Motor neuron (in vitro differentiated cells): ENCODE data around the gene RP2. TPM values are rescaled to one million over a fixed set of nuclear protein-coding genes. Genes with fewer than 3 reads are reported as not detected.

ENCODE experiments used
- ATAC-seq, 8 experiments: fragments of 200-7000 bp; cut with Tn5 transposase; replicated peaks in 6 of 8; 2 replicates each; pipeline ENCODE4 v1.8.0; 2021; ENCODE audit warnings: mild to moderate bottlenecking in 8 of 8, moderate library complexity in 8 of 8
- H3K27ac ChIP-seq, 2 donors: fragments of 250-450 bp; sonication (Bioruptor Pico); 2 replicates each; pipeline ENCODE4 v1.9.0; 2021; ENCODE audit warnings: antibody characterized with exemption in 2 of 2, mild to moderate bottlenecking in 2 of 2, moderate library complexity in 1 of 2
- H3K4me1 ChIP-seq, 2 donors: fragments of 250-450 bp; sonication (Bioruptor Pico); replicated peaks in 1 of 2; 2 replicates each; pipeline ENCODE4 v1.6.1; 2021; ENCODE audit warnings: antibody characterized with exemption in 2 of 2, mild to moderate bottlenecking in 2 of 2, moderate library complexity in 1 of 2
- H3K4me3 ChIP-seq, 5 donors: fragments of 250-450 bp; sonication (Bioruptor Pico); 2 replicates each; pipeline ENCODE4 v1.9.0; 2021; ENCODE audit warnings: antibody characterized with exemption in 5 of 5, mild to moderate bottlenecking in 5 of 5, moderate library complexity in 4 of 5
- WGBS, 10 experiments: fragments of 450-650 bp; shearing (Covaris generic); methylation state at CpG; one replicate each; pipeline ENCODE4 v1.0.0; 2022; 5-methylcytosine and 5-hydroxymethylcytosine counted together
- in situ Hi-C, 9 experiments: fragments of 400-800 bp; cut with MboI; loops; one replicate each; pipeline ENCODE4 v1.15.0; 2021; ENCODE audit warnings: low sequenced_read_pairs in 9 of 9, low pct_unique_long_range_greater_than_20kb in 2 of 9; ENCODE audit not compliant: unreplicated experiment in 9 of 9
- total RNA-seq, 8 experiments: library from RNA; unstranded; fragments of 300-600 nt; gene quantifications; 2 replicates each; pipeline versions ENCODE4 v1.2.3 to v1.2.4, GENCODE V29; 2022

Gene RP2
- total RNA-seq = 10 to 100 TPM in 5 of 8 experiments, 1 to 10 TPM in 3; 3.9 to 15.2 (median 10.5) TPM

- Histone ChIP-seq H3K27ac (peak within 1 kb of the TSS; percentile 23 to 75), H3K4me1 (peaks cover 0 to 2% of the 10 kb centered on the region in 2 donors), H3K4me3 (peak within 1 kb of the TSS; percentile 63 to 91 (median 72))
- ATAC-seq = peak; percentile 90 to 99 (median 98)
- in situ Hi-C loops = no loop called here
- WGBS, 10 experiments = 0 to 40% (median 0%) methylated on average over 3 to 4 of the region's 71 CpGs; no CpG with 5 or more reads in 7 of the 10 experiments
These were observed at the start of gene RP2 for GRCh38 chrX:46836701-46837557. Gene RP2 (plus strand): TSS chrX:46837043. CDS start chrX:46837101, 58 bp downstream.

GRCh38 chrX:46788902-46789301 is 47.9 kb upstream of the RP2 start:
- no peak overlapping the region for H3K27ac ChIP-seq
- peaks cover 2 to 4% of the 10 kb centered on the region in 2 donors for H3K4me1 ChIP-seq
- H3K4me3 ChIP-seq = no peak overlapping the region
- peak; percentile 27 to 65 (median 48) for ATAC-seq
- WGBS, 10 experiments = 0 to 50% (median 5%) methylated on average over 1 of the region's 4 CpGs; no CpG with 5 or more reads in 6 of the 10 experiments
- in situ Hi-C loops = no loop called here

GRCh38 chrX:46791927-46792809 is 44.7 kb upstream of the RP2 start:
- in situ Hi-C loops = no loop called here
- 0 to 20% (median 7%) methylated on average over 1 to 6 of the region's 7 CpGs; no CpG with 5 or more reads in 4 of the 10 experiments for WGBS, 10 experiments
- Histone ChIP-seq H3K27ac (no peak overlapping the region), H3K4me1 (peaks cover 2 to 4% of the 10 kb centered on the region in 2 donors), H3K4me3 (no peak overlapping the region)
- ATAC-seq = peak in 7 of 8 experiments; percentile 57 to 94 (median 93)

- H3K27ac ChIP-seq = no peak overlapping the region
- peaks cover 2 to 4% of the 10 kb centered on the region in 2 donors for H3K4me1 ChIP-seq
- 60 to 93% (median 66%) methylated on average over 3 to 4 of the region's 4 CpGs; no CpG with 5 or more reads in 5 of the 10 experiments for WGBS, 10 experiments
- H3K4me3 ChIP-seq = no peak overlapping the region
- in situ Hi-C loops = no loop called here
- ATAC-seq = no peak
These were observed 44.0 kb upstream of the RP2 start for GRCh38 chrX:46792810-46793188.

- H3K4me3 ChIP-seq = no peak overlapping the region
- H3K4me1 ChIP-seq = peaks cover 2 to 4% of the 10 kb centered on the region in 2 donors
- in situ Hi-C loops = no loop called here
- WGBS, 10 experiments = 17 to 100% (median 88%) methylated on average over 1 to 4 of the region's 6 CpGs; no CpG with 5 or more reads in 2 of the 10 experiments
- ATAC-seq = no peak
- no peak overlapping the region for H3K27ac ChIP-seq
These were observed 43.3 kb upstream of the RP2 start for GRCh38 chrX:46793386-46794143.

- Histone ChIP-seq H3K4me3 (no peak overlapping the region), H3K27ac (no peak overlapping the region), H3K4me1 (peaks cover 2% of the 10 kb centered on the region in 2 donors)
- ATAC-seq = peak; percentile 53 to 80 (median 70)
- in situ Hi-C loops = no loop called here
- 0 to 83% (median 10%) methylated on average over 1 to 5 of the region's 8 CpGs; no CpG with 5 or more reads in 5 of the 10 experiments for WGBS, 10 experiments
These were observed 40.2 kb upstream of the RP2 start for GRCh38 chrX:46796574-46797191.

GRCh38 chrX:46803140-46803539 is 33.7 kb upstream of the RP2 start:
- in situ Hi-C loops = no loop called here
- no peak for ATAC-seq
- H3K4me3 ChIP-seq = no peak overlapping the region
- no peaks in the 10 kb centered on the region for H3K4me1 ChIP-seq
- 0 to 100% (median 83%) methylated on average over 1 to 2 of the region's 3 CpGs; no CpG with 5 or more reads in 7 of the 10 experiments for WGBS, 10 experiments
- H3K27ac ChIP-seq = no peak overlapping the region

- Histone ChIP-seq H3K4me1 (no peaks in the 10 kb centered on the region), H3K4me3 (no peak overlapping the region), H3K27ac (no peak overlapping the region)
- no peak for ATAC-seq
- in situ Hi-C loops = no loop called here
- WGBS, 10 experiments = 53 to 100% (median 55%) methylated on average over 1 to 2 of the region's 2 CpGs; no CpG with 5 or more reads in 7 of the 10 experiments
These were observed 31.6 kb upstream of the RP2 start for GRCh38 chrX:46805270-46805669.

GRCh38 chrX:46811121-46811520 is 25.7 kb upstream of the RP2 start:
- no peak for ATAC-seq
- WGBS, 10 experiments = 20 to 100% (median 60%) methylated on average over 1 of the region's 1 CpG; no CpG with 5 or more reads in 7 of the 10 experiments
- Histone ChIP-seq H3K4me1 (no peaks in the 10 kb centered on the region), H3K4me3 (no peak overlapping the region), H3K27ac (no peak overlapping the region)
- in situ Hi-C loops = no loop called here

GRCh38 chrX:46812445-46812844 is 24.4 kb upstream of the RP2 start:
- H3K4me1 ChIP-seq = no peaks in the 10 kb centered on the region
- no peak overlapping the region for H3K4me3 ChIP-seq
- H3K27ac ChIP-seq = no peak overlapping the region
- in situ Hi-C loops = no loop called here
- no peak for ATAC-seq
- 60 to 80% methylated on average over 2 of the region's 2 CpGs; no CpG with 5 or more reads in 8 of the 10 experiments for WGBS, 10 experiments

- no peak overlapping the region for H3K27ac ChIP-seq
- no peak for ATAC-seq
- H3K4me3 ChIP-seq = no peak overlapping the region
- in situ Hi-C loops = no loop called here
- 13 to 54% methylated on average over 3 to 7 of the region's 7 CpGs; no CpG with 5 or more reads in 8 of the 10 experiments for WGBS, 10 experiments
- H3K4me1 ChIP-seq = no peaks in the 10 kb centered on the region
These were observed 21.9 kb upstream of the RP2 start for GRCh38 chrX:46814966-46815365.

GRCh38 chrX:46819136-46819535 is 17.7 kb upstream of the RP2 start:
- no peaks in the 10 kb centered on the region for H3K4me1 ChIP-seq
- in situ Hi-C loops = no loop called here

More at GRCh38 chrX:46819136-46819535, 17.7 kb upstream of the RP2 start:
- peak in 2 of 8 experiments; percentile 57 to 61 for ATAC-seq
- 50 to 100% methylated on average over 1 to 2 of the region's 5 CpGs; no CpG with 5 or more reads in 8 of the 10 experiments for WGBS, 10 experiments
- Histone ChIP-seq H3K27ac (no peak overlapping the region), H3K4me3 (no peak overlapping the region)
